IMR-90 (cell line): ENCODE measurements around the gene RAB6A. TPM values are rescaled to one million over a fixed set of nuclear protein-coding genes. Genes with fewer than 3 reads are reported as not detected.
A peak's percentile ranks its signal among the peaks of the same experiment; 100 is the strongest.

Experiments used
- ATAC-seq: fragments of 200-7000 bp; cut with Tn5 transposase; 2 replicates; pipeline ENCODE4 v1.9.1; 2020; ENCODE audit warnings: low read depth, mild to moderate bottlenecking, moderate library complexity
- BruUV-seq: library from RNA; stranded (reverse); fragments of 400-500 nt; replicated peaks from 2 replicates; lab custom pipeline; 2021; lab: Mats Ljungman, UMichigan
- CTCF ChIA-PET: fragments of 300-600 bp; formaldehyde crosslinking; extraction: SDS; loops from one replicate; lab custom pipeline; 2021; ENCODE audit warnings: antibody characterized with exemption; lab: Yijun Ruan, JAX
- POLR2A ChIA-PET: fragments of 300-600 bp; sonication (Branson Sonifier 250); formaldehyde crosslinking; loops from one replicate; lab custom pipeline; 2022; ENCODE audit warnings: antibody characterized with exemption; ENCODE audit not compliant: unreplicated experiment; lab: Charles Lee
- DNase-seq: peaks from one replicate; pipeline ENCODE4 v3.0.0; 2013
- H2AFZ ChIP-seq: replicated peaks from 2 replicates; pipeline ENCODE3; 2013; ENCODE audit warnings: low read length, mild to moderate bottlenecking; ENCODE audit not compliant: poor library complexity
- H2AK5ac ChIP-seq: 2 replicates; pipeline ENCODE4 v1.6.1; 2013; ENCODE audit warnings: low read depth, low read length, inconsistent platforms
- H2AK9ac ChIP-seq: replicated peaks from 2 replicates; pipeline ENCODE3; 2013; ENCODE audit warnings: mild to moderate bottlenecking, low read depth, low read length, moderate library complexity; ENCODE audit not compliant: poor library complexity
- H2BK120ac ChIP-seq: 2 replicates; pipeline ENCODE4 v1.6.1; 2013; ENCODE audit warnings: low read depth, low read length, inconsistent platforms
- H2BK15ac ChIP-seq: 3 replicates; pipeline ENCODE4 v1.6.1; 2013; ENCODE audit warnings: low read depth, low read length, inconsistent platforms
- H2BK20ac ChIP-seq: 2 replicates; pipeline ENCODE4 v1.6.1; 2013; ENCODE audit warnings: low read depth, mild to moderate bottlenecking, inconsistent platforms, low read length, moderate library complexity
- H2BK5ac ChIP-seq: 2 replicates; pipeline ENCODE4 v1.6.1; 2013; ENCODE audit warnings: mild to moderate bottlenecking, low read depth, low read length, inconsistent platforms; ENCODE audit not compliant: poor library complexity, severe bottlenecking
- H3K14ac ChIP-seq: replicated peaks from 2 replicates; pipeline ENCODE4 v1.6.1; 2013; ENCODE audit warnings: low read depth, low read length, inconsistent platforms
- H3K18ac ChIP-seq: 2 replicates; pipeline ENCODE4 v1.6.1; 2013; ENCODE audit warnings: low read depth, low read length, control low read depth
- H3K23ac ChIP-seq: 2 replicates; pipeline ENCODE4 v1.6.1; 2013; ENCODE audit warnings: low read depth, low read length, inconsistent platforms
- H3K27ac ChIP-seq: 2 replicates; pipeline ENCODE4 v1.5.1; 2013; ENCODE audit warnings: mild to moderate bottlenecking, control low read depth, low read length; ENCODE audit not compliant: insufficient read depth
- H3K27me3 ChIP-seq: 2 replicates; pipeline ENCODE4 v1.6.1; 2013; ENCODE audit warnings: low read length; ENCODE audit not compliant: control insufficient read depth, insufficient read depth
- H3K36me3 ChIP-seq: 2 replicates; pipeline ENCODE4 v1.6.1; 2013; ENCODE audit warnings: low read length, mixed read lengths; ENCODE audit not compliant: control insufficient read depth, insufficient read depth
- H3K4ac ChIP-seq: 2 replicates; pipeline ENCODE4 v1.6.1; 2013; ENCODE audit warnings: low read depth, low read length, inconsistent platforms
- H3K4me1 ChIP-seq: 2 replicates; pipeline ENCODE4 v1.6.1; 2013; ENCODE audit warnings: low read length, mixed read lengths; ENCODE audit not compliant: control insufficient read depth, insufficient read depth
- H3K4me2 ChIP-seq: 2 replicates; pipeline ENCODE4 v1.6.1; 2013; ENCODE audit warnings: low read depth, mild to moderate bottlenecking, control low read depth, low read length, moderate library complexity
- H3K4me3 ChIP-seq: 2 replicates; pipeline ENCODE4 v1.5.1; 2013; ENCODE audit warnings: low read depth, mild to moderate bottlenecking, control low read depth, low read length, moderate library complexity; ENCODE audit not compliant: insufficient read depth
- H3K56ac ChIP-seq: 2 replicates; pipeline ENCODE4 v1.6.1; 2013; ENCODE audit warnings: low read length, inconsistent platforms; ENCODE audit not compliant: insufficient read depth; ENCODE audit errors: extremely low read depth
- H3K79me1 ChIP-seq, 2 experiments: 2 replicates each; pipeline ENCODE4 v1.6.1; 2013; ENCODE audit warnings: low read length in 2 of 2, inconsistent platforms in 1 of 2, low read depth in 1 of 2
- H3K9ac ChIP-seq: 2 replicates; pipeline ENCODE4 v1.6.1; 2013; ENCODE audit warnings: low read depth, low read length, control low read depth
- H3K9me1 ChIP-seq: 2 replicates; pipeline ENCODE4 v1.6.1; 2013; ENCODE audit warnings: low read length, inconsistent platforms; ENCODE audit not compliant: insufficient read depth
- H3K9me3 ChIP-seq: 2 replicates; pipeline ENCODE4 v1.6.1; 2013; ENCODE audit warnings: low read length; ENCODE audit not compliant: control insufficient read depth, insufficient read depth
- H4K20me1 ChIP-seq: 2 replicates; pipeline ENCODE4 v1.6.1; 2013; ENCODE audit warnings: low read length, inconsistent platforms; ENCODE audit not compliant: insufficient read depth
- H4K5ac ChIP-seq: 2 replicates; pipeline ENCODE4 v1.6.1; 2013; ENCODE audit warnings: mild to moderate bottlenecking, low read depth, low read length, control low read depth
- H4K8ac ChIP-seq, 2 experiments: 2 replicates each; pipeline ENCODE4 v1.6.1; 2013; ENCODE audit warnings: low read depth in 2 of 2, low read length in 2 of 2, control low read depth in 1 of 2, inconsistent platforms in 1 of 2
- H4K91ac ChIP-seq: 2 replicates; pipeline ENCODE4 v1.6.1; 2013; ENCODE audit warnings: low read depth, low read length, inconsistent platforms; ENCODE audit not compliant: insufficient read depth
- CEBPB ChIP-seq: IDR thresholded peaks from 2 replicates; pipeline ENCODE4 v1.6.1; 2012; ENCODE audit warnings: low read depth, low read length, improper control_type of control experiment
- CHD1 ChIP-seq: IDR thresholded peaks from 2 replicates; pipeline ENCODE4 v1.6.1; 2012; ENCODE audit warnings: low read depth, low read length, improper control_type of control experiment
- MAFK ChIP-seq: IDR thresholded peaks from 2 replicates; pipeline ENCODE4 v1.6.1; 2012; ENCODE audit warnings: low read depth, low read length, improper control_type of control experiment
- MAZ ChIP-seq: IDR thresholded peaks from 2 replicates; pipeline ENCODE4 v1.6.1; 2012; ENCODE audit warnings: low read depth, mild to moderate bottlenecking, low read length, improper control_type of control experiment, moderate library complexity, borderline replicate concordance
- MXI1 ChIP-seq: IDR thresholded peaks from 2 replicates; pipeline ENCODE4 v1.6.1; 2012; ENCODE audit warnings: low read depth, mild to moderate bottlenecking, low read length, moderate library complexity, borderline replicate concordance
- NFE2L2 ChIP-seq: fragments of 150-350 bp; IDR thresholded peaks from 2 replicates; pipeline ENCODE4 v1.6.1; 2016; ENCODE audit warnings: low read depth, mild to moderate bottlenecking, low read length
- POLR2A ChIP-seq: IDR thresholded peaks from 2 replicates; pipeline ENCODE4 v1.6.1; 2012; ENCODE audit warnings: mild to moderate bottlenecking, low read depth, low read length
- RAD21 ChIP-seq: IDR thresholded peaks from 2 replicates; pipeline ENCODE4 v1.6.1; 2012; ENCODE audit warnings: low read length, improper control_type of control experiment
- RCOR1 ChIP-seq: IDR thresholded peaks from 2 replicates; pipeline ENCODE4 v1.6.1; 2012; ENCODE audit warnings: mild to moderate bottlenecking, low read length, improper control_type of control experiment; ENCODE audit not compliant: insufficient replicate concordance
- RFX5 ChIP-seq: IDR thresholded peaks from 2 replicates; pipeline ENCODE4 v1.8.0; 2012; ENCODE audit warnings: low read depth, mild to moderate bottlenecking, low read length, moderate library complexity
- WGBS, 2 experiments: methylation state at CpG; one replicate each; pipeline versions ENCODE4 v1.1.5 to v1.1.7; 2013; ENCODE audit warnings: missing lambda C conversion rate in 2 of 2; ENCODE audit not compliant: insufficient read length in 1 of 2; ENCODE audit errors: extremely low coverage in 2 of 2; 5-methylcytosine and 5-hydroxymethylcytosine counted together
- dilution Hi-C: fragments of 300-500 bp; cut with HindIII; formaldehyde crosslinking; loops from one replicate; pipeline ENCODE4 v1.14.3; 2018; ENCODE audit warnings: low sequenced_read_pairs; ENCODE audit not compliant: unreplicated experiment
- in situ Hi-C: fragments of 300-500 bp; cut with MboI; formaldehyde crosslinking; loops from 3 replicates; pipeline ENCODE4 v1.14.3; 2019; ENCODE audit warnings: low sequenced_read_pairs, inconsistent platforms, mixed read lengths
- intact Hi-C: fragments of 100-400 bp; cut with micrococcal nuclease; formaldehyde crosslinking; loops from 2 replicates; pipeline ENCODE4 v1.10.0; 2022
- polyA plus RNA-seq, 3 experiments: library from polyadenylated mRNA; depleted of rRNA; stranded (reverse); fragments of >200 nt; gene quantifications; 2 replicates each; pipeline ENCODE4 v1.2.3, GENCODE V29; 2012; ENCODE audit warnings: low replicate concordance in 1 of 3
- total RNA-seq: library from RNA; depleted of rRNA; stranded (reverse); fragments of >200 nt; gene quantifications from 2 replicates; pipeline ENCODE4 v1.2.3, GENCODE V29; 2012

Gene RAB6A
- total and polyA plus RNA-seq, 2 of the 4 experiments (the other 2 are of a cell fraction), result 65.5 to 81.0 TPM

DNA sequence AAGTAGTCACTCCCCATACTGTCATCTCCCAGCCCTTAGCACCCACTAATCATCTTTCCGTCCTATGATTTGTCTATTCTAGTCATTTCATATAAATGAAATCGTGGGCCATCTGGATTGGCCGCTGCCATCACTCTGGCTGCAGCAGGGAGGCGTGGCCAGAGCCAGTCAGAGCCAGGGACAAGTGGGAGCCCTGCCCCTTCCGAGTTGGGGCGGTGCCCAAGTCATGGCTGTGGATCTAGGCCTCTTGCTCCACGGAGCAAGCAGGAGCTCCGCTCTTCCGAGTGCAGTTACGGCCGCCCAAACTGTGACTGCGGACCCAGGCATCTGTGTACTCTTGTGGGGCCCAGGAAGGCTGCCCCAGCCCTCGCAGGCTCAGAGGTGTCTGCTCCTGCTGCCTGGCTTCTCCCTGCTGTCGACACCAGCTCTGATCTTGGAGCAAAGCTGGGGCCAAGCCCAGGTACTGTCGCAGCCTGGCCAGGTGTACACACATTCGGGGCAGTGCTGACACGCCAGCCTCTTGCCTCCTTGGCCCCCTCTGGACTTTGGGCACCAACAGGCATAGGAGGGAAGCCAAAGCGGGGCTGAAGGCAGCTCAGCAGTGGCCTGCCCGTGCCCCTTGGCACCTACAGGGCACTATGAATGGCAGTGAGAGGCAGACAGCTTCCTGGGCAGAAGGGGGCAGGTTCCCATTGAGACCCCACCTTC, 35.2 kb upstream of the RAB6A start:
- Histone ChIP-seq H4K20me1 (no peaks in the 10 kb centered on the region), H3K79me1 (peaks cover 3 to 27% of the 10 kb centered on the region in 2 experiments; a peak in 2 of 4 replicates), H2BK5ac (no peak overlapping the region), H3K9me1 (no peaks in the 10 kb centered on the region), H3K27ac (no peak overlapping the region), H3K4me3 (no peak overlapping the region), H2BK15ac (no peak overlapping the region), H4K5ac (no peak overlapping the region), H3K4ac (no peak overlapping the region), H3K56ac (no peak overlapping the region), H3K9ac (no peak overlapping the region), H3K4me2 (no peak overlapping the region), H2BK120ac (no peak overlapping the region), H2AFZ (no peak overlapping the region), H3K9me3 (no peaks in the 10 kb centered on the region), H4K91ac (no peak overlapping the region), H3K36me3 (peaks cover 2% of the 10 kb centered on the region; the same call in 1 of the 2 replicates), H2AK9ac (peak overlapping the region; percentile 24), H3K27me3 (no peaks in the 10 kb centered on the region), H2AK5ac (no peak overlapping the region), H2BK20ac (no peak overlapping the region), H3K14ac (no peak overlapping the region), H3K18ac (no peak overlapping the region), H3K23ac (no peak overlapping the region), H4K8ac (no peak overlapping the region), H3K4me1 (no peaks in the 10 kb centered on the region)
- WGBS, 2 experiments, result 85% methylated on average over 10 of the region's 19 CpGs; no CpG with 5 or more reads in 1 of the 2 experiments
- no TSS peak for BruUV-seq
- DNase-seq, result no peak
- dilution Hi-C loops (no loop called here), intact Hi-C loops (no loop called here), in situ Hi-C loops (no loop called here)
- TF ChIP-seq MAZ, result no peak
- TF ChIP-seq RCOR1, result no peak
- TF ChIP-seq MXI1, result no peak
- no peak for TF ChIP-seq MAFK
- TF ChIP-seq NFE2L2, result no peak
- TF ChIP-seq POLR2A, result no peak
- no peak for TF ChIP-seq CEBPB
- TF ChIP-seq CHD1, result no peak
- no peak for TF ChIP-seq RFX5
- TF ChIP-seq RAD21, result no peak
- ChIA-PET POLR2A (interaction anchor here (0.8 kb wide), 1 partner anchor 139 kb away, joined by 3 read pairs; no protein-coding TSS in a partner anchor), CTCF (no interaction called here)
- no peak for ATAC-seq
